ENCODE measurements around the gene ABHD17C. TPM values are rescaled to one million over a fixed set of nuclear protein-coding genes. Genes with fewer than 3 reads are reported as not detected.

ABHD17C gene
- total RNA-seq, 1 donor from 2014 or later: 3.8 TPM

DNA sequence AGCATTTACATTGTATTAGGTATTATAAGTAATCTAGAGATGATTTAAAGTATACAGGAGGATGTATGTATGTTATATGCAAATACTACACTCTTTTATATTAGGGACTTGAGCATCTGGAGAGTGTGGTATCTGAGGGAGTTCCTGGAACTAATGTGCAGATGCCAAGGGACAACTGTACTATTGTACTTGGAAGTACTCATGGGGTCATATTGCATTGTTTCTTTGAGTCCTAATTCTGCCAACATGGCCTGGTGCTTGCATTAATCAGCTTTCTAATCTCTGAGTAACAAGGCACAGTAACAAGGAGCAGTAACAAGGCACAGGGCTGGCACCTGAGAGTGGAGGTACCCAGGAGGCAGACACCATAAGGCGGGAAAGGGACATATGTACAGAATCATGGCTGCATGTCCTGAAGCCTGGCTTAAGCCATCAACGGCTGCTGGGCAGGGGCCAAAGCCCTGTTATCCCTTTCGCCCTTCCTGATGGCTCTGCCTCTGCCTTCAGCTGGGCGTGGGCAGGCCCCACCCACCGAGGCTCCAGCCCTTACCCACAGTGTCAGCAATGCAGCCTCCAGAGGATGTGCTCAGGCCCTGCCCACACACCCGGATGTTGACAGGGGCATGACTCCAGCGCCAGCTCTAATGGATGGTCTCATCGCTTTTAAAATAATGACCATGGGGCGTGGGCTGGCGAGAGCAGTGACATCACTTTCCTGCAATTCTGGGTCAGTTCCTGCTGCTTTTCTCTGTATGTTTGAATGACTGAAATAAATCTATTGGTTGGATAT is 107.0 kb downstream of the ABHD17C start:
- DNase-seq (ENCODE audit: low spot score): no peak
- intact Hi-C loops (cut with DNase I): no loop called here
- no peak for ATAC-seq

DNA sequence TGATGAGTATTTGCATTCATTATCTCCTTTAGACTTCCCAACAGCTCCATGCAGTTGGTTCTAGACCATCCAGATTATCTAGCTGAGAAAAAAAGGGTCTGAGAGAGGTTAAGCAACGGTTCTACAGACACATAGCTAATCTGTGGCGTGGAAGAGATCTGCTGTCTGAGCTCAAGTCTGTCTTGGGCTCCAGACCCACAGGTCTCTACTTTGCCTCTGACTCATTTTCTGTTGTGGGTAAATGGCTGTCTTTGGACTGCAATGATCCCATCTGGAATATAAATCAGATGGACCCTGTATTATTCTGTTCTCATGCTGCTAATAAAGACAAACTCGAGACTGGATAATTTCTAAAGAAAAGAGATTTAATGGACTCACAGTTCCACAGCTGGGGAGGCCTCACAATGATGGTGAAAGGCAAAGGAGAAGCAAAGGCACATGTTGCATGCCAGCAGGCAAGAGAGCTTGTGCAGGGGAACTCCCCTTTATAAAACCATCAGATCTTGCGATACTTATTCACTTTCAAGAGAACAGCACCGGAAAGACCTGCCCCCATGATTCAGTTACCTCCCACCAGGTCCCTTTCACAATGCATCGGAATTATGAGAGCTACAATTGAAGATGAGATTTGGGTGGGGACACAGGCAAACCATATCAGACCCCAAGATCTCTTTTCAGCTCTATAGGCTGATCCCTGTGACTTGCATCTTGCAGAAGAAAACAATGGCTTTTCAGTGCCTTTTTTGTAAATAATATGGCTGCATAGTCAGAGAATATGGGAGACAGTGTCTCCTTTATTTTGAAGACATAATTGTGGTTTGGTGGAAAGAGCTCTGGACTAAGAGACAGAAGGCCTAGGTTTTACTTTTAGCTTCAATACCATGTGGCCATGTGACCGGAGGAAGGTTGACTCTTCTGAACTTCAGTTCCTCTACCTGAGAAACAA is 108.7 kb downstream of the ABHD17C start:
- no peak for DNase-seq (ENCODE audit: low spot score)
- intact Hi-C loops (cut with DNase I): no loop called here
- ATAC-seq: no peak

DNA sequence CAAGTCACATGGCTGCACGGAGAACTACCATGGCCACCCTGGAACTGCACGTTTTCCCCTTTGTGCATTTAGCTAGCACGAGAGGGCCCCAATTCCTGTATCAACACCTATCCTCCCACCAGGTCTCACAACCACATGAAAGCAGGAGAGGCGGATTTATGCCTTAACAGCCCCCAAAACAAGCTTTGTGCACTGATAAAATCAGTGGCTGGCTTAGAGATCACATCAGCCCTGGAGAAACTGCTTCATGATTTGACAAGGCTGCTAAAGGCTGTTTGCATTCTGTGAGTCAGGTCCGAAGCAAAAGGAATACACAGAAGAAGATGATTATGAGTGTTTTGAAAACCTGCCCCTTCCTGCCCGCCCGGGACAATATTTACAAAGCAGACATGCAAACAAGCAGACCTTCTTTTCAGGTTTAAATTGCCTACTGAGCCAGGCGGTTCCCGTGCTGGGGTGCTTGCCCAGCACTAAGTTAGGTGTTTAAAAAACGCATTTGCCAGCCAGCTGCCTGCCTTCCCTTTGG is 109.9 kb downstream of the ABHD17C start:
- ATAC-seq (no peak), DNase-seq (ENCODE audit: low spot score) (no peak)
- intact Hi-C loops (cut with DNase I): no loop called here

Other genes starting within 250 kb of the ABHD17C start
- 9.9 TPM for gene CEMIP, start 84.1 kb downstream of the ABHD17C start, total RNA-seq